ENCODE measurements around the gene CFAP61. TPM values are rescaled to one million over a fixed set of nuclear protein-coding genes. Genes with fewer than 3 reads are reported as not detected.

CFAP61 gene
- total and polyA plus RNA-seq, 2 experiments from 2014 or later = 1.0 TPM; not detected in 1

- TF ChIP-seq EZH2phosphoT487 (IDR thresholded peaks at IDR 0.05; ENCODE audit: low read depth, severe bottlenecking, unreplicated experiment) (no peak), EZH2 (IDR thresholded peaks at IDR 0.05; ENCODE audit: borderline replicate concordance) (no peak)
- TF ChIP-seq, protein P1, sequence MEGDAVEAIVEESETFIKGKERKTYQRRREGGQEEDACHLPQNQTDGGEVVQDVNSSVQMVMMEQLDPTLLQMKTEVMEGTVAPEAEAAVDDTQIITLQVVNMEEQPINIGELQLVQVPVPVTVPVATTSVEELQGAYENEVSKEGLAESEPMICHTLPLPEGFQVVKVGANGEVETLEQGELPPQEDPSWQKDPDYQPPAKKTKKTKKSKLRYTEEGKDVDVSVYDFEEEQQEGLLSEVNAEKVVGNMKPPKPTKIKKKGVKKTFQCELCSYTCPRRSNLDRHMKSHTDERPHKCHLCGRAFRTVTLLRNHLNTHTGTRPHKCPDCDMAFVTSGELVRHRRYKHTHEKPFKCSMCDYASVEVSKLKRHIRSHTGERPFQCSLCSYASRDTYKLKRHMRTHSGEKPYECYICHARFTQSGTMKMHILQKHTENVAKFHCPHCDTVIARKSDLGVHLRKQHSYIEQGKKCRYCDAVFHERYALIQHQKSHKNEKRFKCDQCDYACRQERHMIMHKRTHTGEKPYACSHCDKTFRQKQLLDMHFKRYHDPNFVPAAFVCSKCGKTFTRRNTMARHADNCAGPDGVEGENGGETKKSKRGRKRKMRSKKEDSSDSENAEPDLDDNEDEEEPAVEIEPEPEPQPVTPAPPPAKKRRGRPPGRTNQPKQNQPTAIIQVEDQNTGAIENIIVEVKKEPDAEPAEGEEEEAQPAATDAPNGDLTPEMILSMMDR (IDR thresholded peaks at IDR 0.05; ENCODE audit: poor library complexity) = no peak
- WGBS (ENCODE audit: low lambda C conversion rate, missing lambda C conversion rate) = 91% methylated on average over 5 of the region's 5 CpGs
- no peaks in the 10 kb centered on the region for H3K36me3 ChIP-seq (replicated peaks; ENCODE audit: insufficient read depth, low read depth)
- H3K9me2 ChIP-seq (replicated peaks; ENCODE audit: insufficient read depth) = no peaks in the 10 kb centered on the region
- no peaks in the 10 kb centered on the region for H3K27me3 ChIP-seq
- no peaks in the 10 kb centered on the region for H3K9me3 ChIP-seq (ENCODE audit: low read depth)
- H2AFZ ChIP-seq = no peak overlapping the region
- no peak overlapping the region for H3K4me2 ChIP-seq
- H3K4me1 ChIP-seq (ENCODE audit: insufficient read depth) = no peaks in the 10 kb centered on the region
- H3K27ac ChIP-seq = no peak overlapping the region
- DNase-seq (ENCODE audit: low spot score) = no peak
- no peak overlapping the region for H3K4me3 ChIP-seq
- H3K79me2 ChIP-seq = no peaks in the 10 kb centered on the region
- H4K20me1 ChIP-seq (ENCODE audit: insufficient read depth, poor library complexity, severe bottlenecking) = no peaks in the 10 kb centered on the region
Measured at GRCh38 chr20:20212675-20213096, 160.4 kb downstream of the CFAP61 start.

- Histone ChIP-seq H2AFZ (no peak overlapping the region), H3K27me3 (no peaks in the 10 kb centered on the region), H3K4me3 (no peak overlapping the region), H3K4me1 (ENCODE audit: insufficient read depth) (no peaks in the 10 kb centered on the region), H3K36me3 (replicated peaks; ENCODE audit: insufficient read depth, low read depth) (no peaks in the 10 kb centered on the region), H3K79me2 (no peaks in the 10 kb centered on the region), H3K9me2 (replicated peaks; ENCODE audit: insufficient read depth) (no peaks in the 10 kb centered on the region), H4K20me1 (ENCODE audit: insufficient read depth, poor library complexity, severe bottlenecking) (no peaks in the 10 kb centered on the region), H3K9me3 (ENCODE audit: low read depth) (no peaks in the 10 kb centered on the region), H3K4me2 (no peak overlapping the region), H3K27ac (no peak overlapping the region)
- TF ChIP-seq EZH2phosphoT487 (IDR thresholded peaks at IDR 0.05; ENCODE audit: low read depth, severe bottlenecking, unreplicated experiment) (no peak), EZH2 (IDR thresholded peaks at IDR 0.05; ENCODE audit: borderline replicate concordance) (no peak)
- TF ChIP-seq, protein P1 (IDR thresholded peaks at IDR 0.05; ENCODE audit: poor library complexity) = no peak
- 82% methylated on average over 5 of the region's 5 CpGs for WGBS (ENCODE audit: low lambda C conversion rate, missing lambda C conversion rate)
- DNase-seq (ENCODE audit: low spot score) = no peak
Measured at GRCh38 chr20:20213526-20214121, 161.3 kb downstream of the CFAP61 start.

GRCh38 chr20:20214757-20215275 is 162.5 kb downstream of the CFAP61 start:
- TF ChIP-seq EZH2phosphoT487 (IDR thresholded peaks at IDR 0.05; ENCODE audit: low read depth, severe bottlenecking, unreplicated experiment) = no peak
- TF ChIP-seq, protein P1 (IDR thresholded peaks at IDR 0.05; ENCODE audit: poor library complexity) = no peak
- TF ChIP-seq EZH2 (IDR thresholded peaks at IDR 0.05; ENCODE audit: borderline replicate concordance) = no peak

More at GRCh38 chr20:20214757-20215275, 162.5 kb downstream of the CFAP61 start:
- no peaks in the 10 kb centered on the region for H3K36me3 ChIP-seq (replicated peaks; ENCODE audit: insufficient read depth, low read depth)
- no peak for DNase-seq (ENCODE audit: low spot score)
- H3K4me2 ChIP-seq = no peak overlapping the region
- no peak overlapping the region for H2AFZ ChIP-seq
- no peaks in the 10 kb centered on the region for H3K4me1 ChIP-seq (ENCODE audit: insufficient read depth)
- no peaks in the 10 kb centered on the region for H4K20me1 ChIP-seq (ENCODE audit: insufficient read depth, poor library complexity, severe bottlenecking)
- no peaks in the 10 kb centered on the region for H3K9me2 ChIP-seq (replicated peaks; ENCODE audit: insufficient read depth)
- no peak overlapping the region for H3K27ac ChIP-seq
- no peak overlapping the region for H3K4me3 ChIP-seq
- no peaks in the 10 kb centered on the region for H3K9me3 ChIP-seq (ENCODE audit: low read depth)
- 84% methylated on average over 7 of the region's 7 CpGs for WGBS (ENCODE audit: low lambda C conversion rate, missing lambda C conversion rate)
- H3K27me3 ChIP-seq = no peaks in the 10 kb centered on the region
- no peaks in the 10 kb centered on the region for H3K79me2 ChIP-seq
